Effector CD8-positive, alpha-beta T cell (primary cell): ENCODE data around the gene MAML3.

Experiments used
- DNase-seq: peaks from one replicate; lab custom pipeline; 2025; lab: John Stamatoyannopoulos, UW

Gene MAML3

DNA sequence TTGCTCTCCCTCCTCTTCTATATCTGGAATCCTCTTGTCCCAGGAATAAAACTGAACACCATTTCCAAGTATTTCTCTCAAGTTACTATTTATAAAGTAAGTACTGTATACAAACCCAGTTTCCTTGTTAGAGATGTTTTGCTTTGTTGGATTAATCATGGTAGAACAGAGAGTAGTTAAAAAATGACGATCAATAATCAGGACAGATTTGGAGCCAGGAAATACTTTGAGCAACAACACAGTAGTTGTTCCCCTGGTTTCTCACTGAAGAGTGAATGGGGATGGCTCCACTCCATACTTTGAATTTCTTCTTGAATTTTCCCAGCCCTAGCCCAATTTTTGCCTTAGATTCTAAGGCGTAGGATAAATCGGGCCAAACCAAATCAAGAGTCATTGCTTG is 467.0 kb downstream of the MAML3 start:
- no peak for DNase-seq

DNA sequence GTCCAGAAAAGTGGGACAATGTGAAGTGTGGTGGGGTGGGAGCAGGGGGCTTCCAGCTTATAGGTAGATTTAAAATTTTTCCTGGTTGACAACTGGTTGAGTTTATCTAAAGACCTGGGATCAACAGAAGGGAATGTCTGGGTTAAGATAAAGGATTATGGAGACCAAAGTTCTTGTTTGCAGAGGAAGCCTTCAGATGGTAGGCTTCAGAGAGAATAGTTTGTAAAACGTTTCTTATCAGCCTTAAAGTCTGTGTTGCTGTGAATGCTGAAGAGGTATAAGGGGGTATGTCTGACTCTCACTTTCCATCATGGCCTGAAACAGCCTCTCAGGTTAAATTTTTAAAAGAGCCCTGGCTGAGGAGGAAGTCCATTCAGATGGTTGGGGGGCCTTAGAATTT is 467.9 kb downstream of the MAML3 start:
- DNase-seq, result no peak

DNA sequence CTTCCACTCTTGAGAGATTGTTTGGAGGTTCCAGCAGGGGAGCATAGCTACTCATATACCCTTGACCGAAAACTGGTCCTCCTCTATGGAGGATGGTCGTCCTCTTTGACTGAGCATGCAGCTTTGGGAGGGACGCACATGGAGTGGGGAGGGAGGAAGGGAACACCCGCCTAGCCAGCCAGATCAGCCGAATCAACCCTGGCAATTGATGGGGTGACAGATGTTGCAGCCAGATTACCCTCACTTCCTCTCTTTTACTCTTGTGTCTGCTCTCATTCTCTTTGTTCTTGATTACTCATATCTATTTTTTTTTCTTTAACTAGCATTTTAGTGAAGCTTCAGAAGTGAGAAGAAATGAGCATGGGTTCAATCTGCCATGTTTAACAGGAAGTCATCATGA is 468.8 kb downstream of the MAML3 start:
- no peak for DNase-seq

DNA sequence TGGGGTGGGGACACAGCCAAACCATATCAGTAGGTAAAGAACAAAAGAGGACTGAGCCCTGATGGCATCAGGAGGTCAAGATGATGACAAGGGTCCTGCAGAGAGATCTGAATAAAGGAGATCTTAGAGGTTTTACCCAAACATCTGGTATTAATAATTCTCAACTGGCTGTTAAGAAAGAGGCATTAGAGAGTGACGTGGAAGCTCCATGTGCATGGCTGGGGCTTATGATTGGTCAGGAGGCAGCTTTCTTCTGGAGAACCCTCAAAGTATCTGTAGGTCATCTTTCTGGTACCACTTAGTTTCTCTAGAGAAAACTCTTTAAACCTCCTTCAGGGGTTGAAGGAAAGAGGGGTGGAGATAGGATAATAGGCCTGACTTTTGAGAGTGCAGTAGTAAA is 469.6 kb downstream of the MAML3 start:
- no peak for DNase-seq

DNA sequence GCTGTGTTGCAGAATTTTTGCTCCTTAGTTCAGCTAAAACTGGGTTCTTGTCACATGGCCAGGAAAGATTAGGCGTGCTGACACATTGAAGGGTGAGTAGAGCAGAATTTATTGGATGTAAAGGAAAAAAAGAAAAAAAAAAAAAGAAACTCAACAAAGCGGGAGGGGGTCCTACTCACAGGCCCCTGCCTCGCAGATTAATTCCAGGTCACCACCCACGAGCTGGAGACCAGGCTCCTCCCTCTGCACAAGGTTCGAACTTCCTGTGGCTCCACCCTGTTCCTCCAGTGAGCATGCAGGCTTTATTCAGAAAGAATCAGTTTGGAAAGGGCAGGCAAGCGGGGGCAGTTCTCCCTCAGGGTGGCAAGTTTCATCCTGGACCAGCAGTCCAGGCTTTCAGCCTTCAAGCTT is 471.2 kb downstream of the MAML3 start:
- no peak for DNase-seq

DNA sequence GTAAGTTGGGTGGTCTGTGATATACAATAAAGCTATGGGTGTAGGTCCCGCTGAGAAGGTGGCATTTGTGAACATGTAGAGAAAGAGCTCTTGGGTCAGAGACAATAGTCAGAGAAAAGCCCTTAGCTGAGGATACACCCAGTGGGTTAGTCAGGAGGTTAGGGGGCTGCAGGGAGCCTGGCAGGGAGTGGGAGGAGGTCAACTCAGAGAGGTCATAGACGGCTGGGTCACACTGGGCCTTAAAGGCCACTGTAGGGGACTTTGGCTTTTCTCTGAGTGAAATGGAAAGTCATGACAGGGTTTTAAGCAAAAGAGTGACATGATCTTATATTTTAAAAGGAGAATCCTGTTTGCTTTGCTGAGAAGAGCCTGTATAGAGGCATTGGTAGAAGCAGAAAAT is 471.7 kb downstream of the MAML3 start:
- DNase-seq, result no peak

DNA sequence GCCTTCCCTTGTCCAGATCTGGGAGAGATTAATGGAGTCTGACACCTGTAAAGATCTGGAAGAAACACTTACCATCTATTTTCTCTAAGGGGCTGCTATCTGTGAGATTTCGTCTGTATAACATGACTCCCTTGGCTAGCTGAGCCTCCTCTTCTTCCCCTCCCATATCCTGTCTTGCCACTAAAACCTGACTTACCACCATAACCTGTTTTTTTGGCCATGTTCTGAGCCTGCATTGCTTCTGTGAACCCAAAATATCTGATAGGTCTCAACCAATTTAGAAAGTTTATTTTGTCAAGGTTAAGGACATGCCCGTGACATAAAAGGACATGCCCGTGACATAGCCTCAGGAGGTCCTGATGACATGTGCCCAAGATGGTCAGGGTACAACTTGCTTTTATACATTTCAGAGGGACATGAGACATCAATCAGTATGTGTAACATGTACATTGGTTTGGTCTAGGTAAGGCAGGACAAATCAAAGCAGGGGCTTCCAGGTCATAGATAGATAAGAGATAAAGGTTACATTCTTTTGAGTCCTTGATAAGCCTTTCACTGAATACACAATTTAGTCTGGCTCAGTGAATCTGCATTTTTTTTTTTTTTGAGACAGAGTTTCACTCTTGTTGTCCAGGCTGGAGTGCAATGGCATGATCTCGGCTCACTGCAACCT is 476.9 kb downstream of the MAML3 start:
- no peak for DNase-seq

DNA sequence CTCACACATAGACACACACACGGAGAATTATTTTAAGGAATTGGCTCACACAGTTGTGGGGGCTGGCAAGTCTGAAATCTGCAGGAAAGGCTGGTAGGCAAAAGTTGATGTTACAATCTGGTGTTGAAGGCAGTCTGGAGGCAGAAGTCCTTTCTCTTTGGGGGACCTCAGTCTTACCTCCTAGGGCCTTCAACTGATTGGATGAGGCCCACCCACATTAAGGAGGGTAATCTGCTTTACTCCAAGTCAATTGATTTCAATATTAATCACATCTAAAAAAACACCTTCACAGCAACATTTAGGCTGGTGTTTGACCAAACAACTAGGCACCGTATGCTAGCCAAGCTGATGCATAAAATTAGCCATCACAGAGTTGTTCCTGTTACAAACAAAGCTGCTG is 477.6 kb downstream of the MAML3 start:
- no peak for DNase-seq

DNA sequence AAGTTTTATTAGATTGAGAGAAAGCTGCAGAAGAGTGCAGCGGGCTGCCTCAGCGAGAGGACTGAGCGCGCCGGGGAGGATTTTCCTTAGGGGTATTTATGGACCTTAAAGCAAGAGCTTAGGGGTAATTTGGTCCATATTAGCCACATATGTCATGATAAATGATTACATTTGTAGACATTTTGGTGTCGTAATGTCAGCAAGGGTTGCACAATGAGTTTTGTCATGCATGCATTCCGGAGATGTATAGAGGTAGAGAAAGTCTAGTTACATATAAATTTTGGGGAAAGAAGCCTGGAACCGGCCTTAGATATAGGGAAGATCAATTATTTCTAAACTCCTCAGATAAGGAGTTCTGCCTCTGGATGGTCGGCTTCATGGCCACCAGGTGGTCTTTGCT is 478.3 kb downstream of the MAML3 start:
- DNase-seq, result no peak

DNA sequence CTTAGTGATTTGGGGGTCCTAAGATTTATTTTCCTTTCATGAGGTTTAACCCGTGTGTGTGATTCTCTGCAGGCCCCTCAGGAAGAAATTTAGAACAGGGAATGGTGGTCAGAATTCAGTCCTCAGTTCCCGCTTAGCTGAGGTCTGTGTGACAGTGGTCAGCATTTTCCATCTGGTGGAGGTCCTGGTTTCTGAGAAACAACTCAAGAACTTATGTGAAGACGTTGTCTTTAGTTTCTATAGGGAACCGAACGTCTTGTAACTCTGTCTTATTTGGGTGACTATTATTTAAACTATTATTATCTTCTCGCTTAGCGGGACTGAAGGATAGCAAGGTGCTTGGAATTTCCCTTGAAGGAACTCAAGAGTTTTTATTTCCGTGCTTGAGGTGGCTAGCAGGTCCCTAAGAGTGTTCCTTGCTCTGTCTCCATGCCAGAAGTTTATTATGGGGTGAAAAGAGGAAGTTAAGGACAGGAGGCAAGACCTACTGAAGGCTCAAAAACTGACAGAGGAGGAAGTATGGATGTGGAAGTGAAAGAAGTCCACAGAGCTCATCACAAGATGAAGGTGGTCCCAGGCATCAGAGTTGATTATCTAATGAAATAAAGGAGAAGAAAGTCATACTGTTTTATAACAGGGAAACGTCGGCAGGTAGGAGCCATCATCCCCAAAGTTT is 479.0 kb downstream of the MAML3 start:
- DNase-seq, result no peak

DNA sequence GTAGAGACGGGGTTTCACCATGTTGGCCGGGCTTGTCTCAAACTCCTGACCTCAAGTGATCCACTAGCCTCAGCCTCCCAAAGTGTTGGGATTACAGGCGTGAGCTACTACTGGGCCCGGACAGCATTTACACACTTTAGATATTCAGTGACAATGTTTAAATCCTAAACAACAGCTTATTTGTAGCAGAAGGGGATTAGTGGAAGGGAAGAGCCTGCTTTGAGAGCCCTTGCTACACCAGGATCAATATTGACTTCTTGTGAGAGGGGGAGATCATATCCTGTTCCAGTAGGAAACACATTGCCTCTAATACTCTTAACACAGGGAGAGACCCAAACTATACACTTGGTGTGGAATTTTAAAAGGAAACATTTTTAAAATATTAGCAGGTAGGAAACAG is 481.3 kb downstream of the MAML3 start:
- no peak for DNase-seq

DNA sequence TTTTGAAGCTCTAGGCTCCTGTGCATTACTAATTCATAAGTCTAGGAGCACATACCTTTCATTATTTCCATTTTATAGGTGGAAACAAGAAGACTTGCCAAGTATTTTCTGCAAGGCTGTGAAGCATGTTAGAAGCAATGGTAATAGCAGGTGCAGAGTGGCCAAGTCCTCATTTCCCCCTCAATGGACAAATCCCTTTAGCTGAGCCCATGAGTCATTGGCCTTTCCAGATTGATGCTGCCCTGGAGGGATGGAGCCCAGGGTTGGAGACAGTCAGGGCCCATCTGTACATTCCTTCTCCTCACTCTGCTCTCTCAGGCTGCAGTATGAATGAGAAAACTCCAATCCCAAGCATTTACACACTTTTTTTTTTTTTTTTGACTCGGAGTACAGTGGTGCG is 481.8 kb downstream of the MAML3 start:
- no peak for DNase-seq

DNA sequence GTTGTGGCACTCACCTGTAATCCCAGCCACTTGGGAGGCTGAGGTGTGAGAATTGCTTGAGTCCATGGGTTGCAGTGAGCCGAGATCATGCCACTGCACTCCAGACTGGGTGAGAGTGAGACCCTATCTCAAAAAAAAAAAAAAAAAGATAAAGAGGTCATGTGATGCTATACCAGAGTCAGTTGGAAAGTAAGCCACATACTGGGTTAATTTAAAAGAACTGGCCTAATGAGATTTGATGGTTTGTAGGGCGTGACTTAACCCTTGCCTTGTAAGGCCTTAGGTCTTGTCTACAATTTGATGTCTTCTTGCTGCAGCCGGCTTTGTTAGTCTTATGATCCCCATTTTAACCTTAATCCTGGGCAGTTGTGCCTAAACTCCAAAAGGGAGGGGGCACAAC is 483.2 kb downstream of the MAML3 start:
- DNase-seq, result no peak

DNA sequence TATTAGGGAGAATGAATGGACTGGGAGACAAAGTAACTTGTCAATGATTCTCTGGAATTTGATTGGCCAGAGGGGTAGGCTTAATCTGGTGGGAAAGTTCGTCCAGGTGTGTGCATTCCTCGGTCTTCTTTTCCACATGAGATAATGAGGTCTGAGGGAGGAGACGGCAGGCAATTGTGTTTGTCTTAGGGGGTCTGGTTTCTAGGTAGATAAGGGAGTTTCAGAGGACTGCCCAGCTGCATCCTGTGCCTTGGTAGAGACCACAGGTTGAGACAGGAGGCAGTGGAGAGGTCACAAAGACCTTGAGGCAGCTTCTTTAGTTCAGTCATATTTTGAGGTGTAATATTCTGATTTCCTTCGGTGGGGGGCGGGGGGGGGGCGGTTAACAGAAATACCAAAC is 484.1 kb downstream of the MAML3 start:
- DNase-seq, result no peak

DNA sequence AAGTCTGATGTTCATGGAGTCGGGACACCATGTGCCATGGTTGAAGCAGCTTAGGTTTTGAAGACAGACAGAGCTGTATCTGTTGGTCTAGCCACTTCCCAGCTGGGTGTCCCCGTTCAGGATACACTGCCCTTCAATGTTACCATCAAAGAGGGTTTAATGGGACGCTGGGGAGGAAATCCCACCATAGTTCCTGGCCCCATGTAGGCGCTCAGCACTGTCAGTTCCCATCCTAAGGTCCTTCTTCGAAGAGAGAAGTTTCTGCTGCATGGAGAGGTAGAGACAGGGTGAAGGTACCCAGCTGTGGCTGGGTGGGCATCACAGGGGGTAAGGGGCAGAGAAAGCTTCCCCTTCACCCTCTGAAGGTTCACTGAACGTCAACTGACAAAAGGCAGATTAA is 484.6 kb downstream of the MAML3 start:
- DNase-seq, result no peak

DNA sequence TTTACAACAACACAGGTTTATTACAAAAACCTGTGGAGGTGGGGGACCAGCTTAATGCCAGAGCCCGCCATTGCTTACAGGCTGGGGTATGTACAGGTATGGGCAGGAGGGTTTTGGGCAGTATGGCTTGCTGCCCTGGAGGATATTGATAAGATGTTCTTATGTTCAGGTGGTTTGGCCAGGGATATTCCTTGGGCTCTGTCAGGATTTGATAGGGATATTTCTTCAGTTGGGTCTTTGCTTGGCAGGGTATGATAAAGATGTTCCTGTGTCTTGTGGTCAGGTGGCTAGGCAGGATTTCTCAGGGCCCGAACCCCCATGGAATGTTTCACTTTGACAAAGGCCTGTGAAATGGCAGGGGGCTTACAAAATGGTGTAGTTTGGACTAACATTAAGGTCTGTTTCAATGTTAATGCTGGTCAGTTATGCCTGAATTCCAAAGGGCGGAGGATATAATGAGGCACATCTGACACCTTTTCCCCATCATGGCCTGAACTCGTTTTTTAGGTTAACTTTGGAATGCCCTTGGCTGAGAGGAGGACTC is 485.3 kb downstream of the MAML3 start:
- DNase-seq, result no peak

DNA sequence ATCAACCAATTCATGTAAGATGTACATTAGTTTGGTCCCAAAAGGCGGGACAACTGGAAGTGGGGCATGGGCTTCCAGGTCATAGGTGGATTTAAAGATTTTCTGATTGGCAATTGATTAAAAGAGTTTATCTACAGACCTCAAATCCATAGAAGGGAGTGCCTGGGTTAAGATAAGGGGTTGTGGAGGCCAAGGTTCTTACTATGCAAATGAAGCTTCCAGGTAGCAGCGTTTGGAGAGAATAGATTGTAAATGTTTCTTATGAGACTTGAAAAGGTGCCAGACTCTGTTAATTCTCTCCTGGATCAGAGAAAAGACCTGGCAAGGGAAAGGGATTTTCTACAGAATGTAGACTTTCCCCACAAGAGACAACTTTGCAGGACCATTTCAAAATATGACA is 485.9 kb downstream of the MAML3 start:
- DNase-seq, result no peak
